GM18520 (cell line): ENCODE measurements around the gene TAF10.
A peak's percentile ranks its signal among the peaks of the same experiment; 100 is the strongest.

Experiments
- ATAC-seq: cut with Tn5 transposase; IDR thresholded peaks from one replicate; pipeline ENCODE4 v1.9.1; 2021; ENCODE audit not compliant: unreplicated experiment

The TAF10 gene

DNA sequence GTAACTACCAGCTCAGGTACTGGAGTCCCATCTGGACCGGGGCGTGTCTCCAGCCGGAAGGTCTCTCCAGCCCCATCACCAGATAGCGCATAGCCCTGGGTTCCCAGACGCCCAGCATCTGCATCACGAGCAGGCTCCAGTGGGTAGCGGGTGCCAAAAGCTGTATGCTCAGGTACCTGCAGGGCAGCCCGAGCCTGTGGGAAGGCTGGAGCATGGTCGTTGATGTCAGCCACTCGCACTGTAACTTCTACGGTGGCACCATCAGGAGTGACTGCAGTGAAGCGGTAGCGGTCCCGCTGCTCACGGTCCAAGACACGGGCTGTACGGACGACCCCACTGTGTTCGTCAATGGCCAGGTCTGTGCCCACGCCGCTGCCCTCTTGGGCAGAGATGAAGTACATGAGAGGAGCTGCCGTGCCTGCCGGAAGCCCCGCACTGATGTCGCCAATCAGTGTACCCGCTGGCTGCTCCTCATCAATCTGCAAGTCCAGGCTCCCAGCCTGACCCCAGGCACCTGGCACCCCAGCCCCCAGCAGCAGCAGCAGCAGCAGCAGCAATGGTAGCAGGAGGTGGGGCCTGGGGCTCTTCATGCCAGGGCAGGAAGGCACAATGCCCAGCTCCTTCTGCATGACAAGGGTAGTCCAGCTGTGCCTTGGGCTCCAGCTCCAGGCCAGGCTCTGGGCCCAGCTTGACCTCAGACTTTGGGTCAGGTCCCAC, 29.1 kb upstream of the TAF10 start:
- ATAC-seq: no peak

DNA sequence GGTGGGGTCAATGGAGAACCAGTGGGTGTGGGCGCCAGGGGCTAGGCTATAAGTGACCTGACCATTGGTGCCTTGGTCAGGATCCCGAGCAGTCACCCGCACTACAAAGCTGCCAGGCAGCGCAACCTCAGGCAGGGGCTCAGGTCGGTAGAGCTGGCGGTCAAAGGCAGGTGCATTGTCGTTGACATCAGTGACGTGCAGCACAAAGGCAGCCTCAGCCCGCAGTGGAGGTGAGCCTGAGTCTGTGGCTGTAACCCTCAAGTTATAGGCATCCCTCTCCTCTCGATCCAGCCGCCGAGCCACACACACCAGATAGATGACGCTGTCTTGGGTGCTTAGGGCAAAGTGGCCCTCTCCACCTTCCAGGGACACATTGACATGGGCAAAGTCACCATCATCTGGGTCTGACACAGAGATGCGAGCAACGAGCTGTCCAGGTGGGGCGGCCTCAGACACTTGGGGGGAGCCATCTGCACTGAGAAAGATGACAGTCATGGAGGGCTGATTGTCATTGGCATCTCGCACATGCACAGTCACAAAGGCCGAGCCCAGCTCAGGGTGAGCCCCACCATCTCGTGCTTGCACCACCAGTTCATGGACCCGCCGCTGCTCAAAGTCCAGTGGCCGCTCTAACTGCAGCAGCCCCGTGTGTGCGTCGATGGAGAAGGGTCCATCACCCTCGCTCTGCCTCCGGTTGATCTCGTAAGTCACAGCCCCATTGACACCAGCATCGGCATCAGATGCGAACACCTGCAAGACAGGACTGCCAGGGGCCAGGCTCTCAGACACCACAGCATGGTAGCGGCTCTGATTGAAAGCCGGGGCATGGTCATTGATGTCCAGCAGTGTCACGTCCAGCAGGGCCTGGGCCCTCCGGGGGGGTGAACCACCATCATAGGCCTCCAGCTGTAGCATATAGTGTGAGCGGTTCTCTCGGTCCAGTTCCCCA, 28.3 kb upstream of the TAF10 start:
- no peak for ATAC-seq

DNA sequence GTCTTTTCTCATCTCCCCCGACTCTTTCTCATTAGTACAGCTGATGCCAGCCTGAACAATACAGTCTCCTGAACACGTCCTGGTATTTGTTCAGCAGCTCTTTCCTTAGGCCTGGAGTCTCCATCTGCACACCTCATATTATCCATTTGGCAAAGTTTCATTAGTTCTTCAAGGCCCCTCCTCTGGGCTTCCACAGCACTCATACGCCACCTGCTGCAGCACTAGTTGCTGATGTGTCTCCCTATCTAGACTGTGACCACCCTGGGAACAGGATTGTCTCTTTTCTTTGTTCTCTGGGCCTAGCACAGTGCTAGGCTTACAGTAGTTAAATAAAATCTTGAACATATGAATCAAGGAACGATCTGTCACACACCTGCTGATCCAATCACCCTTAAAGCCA, 26.4 kb upstream of the TAF10 start:
- ATAC-seq: no peak

DNA sequence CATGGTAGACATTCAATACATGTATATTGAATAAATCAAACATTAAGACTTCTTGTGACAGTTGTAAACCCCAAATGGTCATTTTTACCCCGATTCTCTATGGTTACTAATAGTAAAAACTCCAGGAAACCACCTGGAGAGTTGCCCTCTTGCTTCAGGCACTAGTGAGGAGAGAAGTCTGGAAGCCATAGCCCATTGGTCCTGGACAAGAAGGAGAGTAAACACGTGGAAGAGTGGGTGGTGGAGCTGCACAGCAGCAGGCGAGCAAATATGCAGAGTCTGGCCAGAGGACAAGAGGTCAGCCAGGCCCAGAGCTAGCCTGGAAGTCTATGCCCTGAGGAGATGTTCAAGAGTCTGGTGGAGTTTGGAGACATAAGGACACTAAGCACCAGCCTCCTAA, 25.9 kb upstream of the TAF10 start:
- no peak for ATAC-seq

GRCh38 chr11:6636480-6636879, 24.5 kb upstream of the TAF10 start:
- no peak for ATAC-seq

DNA sequence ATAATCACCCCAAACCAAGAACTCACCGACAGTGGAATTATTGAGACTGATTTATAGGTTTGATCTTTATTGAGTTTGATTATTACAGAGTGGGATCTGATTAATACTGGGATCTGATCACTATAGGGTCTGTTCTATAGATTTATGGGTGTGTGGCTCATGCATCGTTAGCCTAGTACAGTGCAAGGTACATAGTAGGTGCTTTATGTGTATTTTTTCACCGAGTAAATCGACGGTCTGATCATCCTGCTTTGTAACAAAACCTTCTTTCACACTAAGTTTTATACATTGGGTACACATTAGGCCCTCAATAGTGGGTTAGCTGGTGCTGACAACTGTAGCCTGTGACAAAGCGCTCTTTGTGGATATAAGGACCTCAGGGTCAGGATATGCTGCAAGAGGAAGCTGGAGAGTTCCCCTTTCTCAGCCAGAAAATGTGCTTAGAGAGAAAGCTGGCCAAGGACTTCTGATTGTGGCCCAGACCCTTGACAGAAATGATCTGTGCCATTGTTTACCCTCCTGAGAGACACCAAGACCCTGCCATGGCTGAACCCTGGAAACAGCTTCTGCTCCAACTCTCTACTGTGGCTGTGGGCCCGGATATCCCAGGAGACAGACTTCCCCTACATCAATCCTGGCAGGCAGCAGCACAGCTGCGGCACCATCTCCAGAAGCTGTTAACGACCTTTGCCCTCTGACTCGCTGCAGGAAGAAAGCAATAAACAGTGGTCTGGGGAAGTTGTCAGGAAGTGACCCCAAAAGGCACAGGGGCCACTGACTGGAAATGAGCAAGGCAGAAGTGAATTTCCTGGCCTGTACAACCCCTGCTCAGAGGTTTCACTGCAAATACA, 23.3 kb upstream of the TAF10 start:
- no peak for ATAC-seq

DNA sequence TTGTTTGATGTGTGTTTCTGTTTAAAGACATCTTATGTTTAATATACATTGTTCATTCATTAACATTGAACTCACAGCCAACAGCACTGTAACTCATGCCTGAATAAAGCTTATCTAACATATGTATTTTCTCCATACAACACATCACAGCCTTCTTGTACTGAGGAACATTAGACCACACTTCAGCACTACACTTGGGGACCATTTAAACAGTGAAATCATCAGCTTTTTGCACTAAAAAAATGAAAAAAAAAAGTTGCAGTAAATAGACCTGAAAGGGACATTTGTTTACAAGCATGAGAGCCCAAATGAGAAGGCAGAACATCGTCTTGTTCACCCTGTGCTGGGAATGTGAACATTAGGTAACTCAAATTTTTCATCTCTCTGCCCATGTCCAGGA, 22.5 kb upstream of the TAF10 start:
- no peak for ATAC-seq

DNA sequence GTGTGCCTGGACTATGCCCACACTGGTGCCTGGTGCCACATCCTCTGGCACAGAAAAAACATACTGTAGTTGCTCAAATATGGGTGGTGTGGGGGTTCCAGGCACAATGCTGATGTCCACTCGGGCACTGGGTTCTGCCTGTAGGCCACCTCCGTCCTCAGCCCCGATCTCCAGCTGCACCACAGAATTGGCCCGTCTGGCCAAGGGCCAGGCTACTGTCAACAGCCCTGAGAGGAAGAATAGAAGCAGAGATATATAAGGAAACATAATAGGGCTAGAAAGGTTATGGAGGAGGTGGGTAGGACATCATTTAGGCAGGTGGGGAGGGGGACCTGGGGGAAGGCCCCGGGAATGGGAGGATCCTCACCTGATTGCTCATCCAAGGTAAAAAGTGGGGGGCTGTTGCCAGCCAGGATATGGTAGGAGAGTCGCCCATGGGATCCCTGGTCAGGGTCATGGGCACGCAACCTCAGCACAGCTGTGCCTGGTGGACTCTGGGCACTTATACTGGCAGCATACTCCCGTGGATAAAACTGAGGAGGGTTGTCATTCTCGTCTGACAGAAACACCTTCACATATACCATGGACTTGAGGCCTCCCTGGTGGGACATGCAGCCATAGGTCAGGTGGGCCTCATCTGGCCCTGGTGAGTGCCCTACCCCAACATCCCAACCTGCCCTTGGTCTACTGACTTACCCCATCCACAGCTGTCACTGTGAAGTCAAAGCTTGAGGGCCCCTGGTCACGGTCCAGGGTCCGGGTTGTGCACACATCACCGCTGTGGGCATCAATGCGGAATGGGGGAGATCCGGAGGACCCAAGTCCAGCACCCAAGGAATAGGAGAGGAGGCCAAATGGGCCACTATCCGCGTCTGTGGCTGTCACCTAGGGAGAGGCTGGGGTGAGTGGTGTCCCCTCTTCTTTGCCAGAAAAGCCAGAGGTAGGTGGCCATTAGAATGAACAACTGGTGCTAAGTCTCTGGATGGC, 21.7 kb upstream of the TAF10 start:
- ATAC-seq: no peak

GRCh38 chr11:6632116-6633073, 20.4 kb upstream of the TAF10 start:
- no peak for ATAC-seq

GRCh38 chr11:6631361-6631890, 19.4 kb upstream of the TAF10 start:
- ATAC-seq: no peak

GRCh38 chr11:6630632-6631291, 18.7 kb upstream of the TAF10 start:
- ATAC-seq: no peak

GRCh38 chr11:6629892-6630631, 18.0 kb upstream of the TAF10 start:
- ATAC-seq: no peak

DNA sequence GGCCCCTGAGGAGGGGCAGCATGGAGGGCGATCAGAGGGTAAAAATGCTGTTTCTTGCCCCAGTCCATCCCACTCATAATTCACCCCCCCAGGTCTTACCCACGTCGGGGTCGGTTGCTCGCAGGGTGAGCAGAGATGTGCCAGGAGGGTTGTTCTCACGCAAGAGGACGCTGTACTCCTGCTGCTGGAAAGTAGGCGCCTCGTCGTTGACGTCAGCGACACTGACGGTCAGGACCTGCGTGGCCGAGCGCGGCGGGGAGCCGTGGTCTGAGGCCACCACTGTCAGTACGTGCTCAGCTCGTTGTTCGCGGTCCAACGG, 17.5 kb upstream of the TAF10 start:
- no peak for ATAC-seq

DNA sequence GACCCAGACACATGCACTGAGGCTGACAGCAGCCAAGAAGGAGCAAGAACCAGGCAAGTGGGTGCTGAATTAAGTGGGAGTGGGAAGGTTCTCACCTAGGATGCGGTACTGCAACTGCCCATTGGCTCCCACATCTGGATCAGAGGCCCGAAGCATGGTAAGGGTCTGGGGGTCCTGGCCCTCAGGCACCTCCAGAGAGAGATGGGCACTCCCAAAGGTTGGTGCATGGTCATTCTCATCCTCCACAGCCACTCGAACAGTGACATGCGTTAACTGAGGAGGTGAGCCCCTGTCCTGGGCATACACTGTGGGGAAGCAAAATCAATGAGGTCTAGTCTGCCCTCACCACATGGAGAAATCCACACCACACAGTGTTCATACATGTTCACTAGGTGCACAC, 16.5 kb upstream of the TAF10 start:
- no peak for ATAC-seq

- ATAC-seq: peak; percentile 80
Observed at GRCh38 chr11:6627762-6628241, 15.8 kb upstream of the TAF10 start.

DNA sequence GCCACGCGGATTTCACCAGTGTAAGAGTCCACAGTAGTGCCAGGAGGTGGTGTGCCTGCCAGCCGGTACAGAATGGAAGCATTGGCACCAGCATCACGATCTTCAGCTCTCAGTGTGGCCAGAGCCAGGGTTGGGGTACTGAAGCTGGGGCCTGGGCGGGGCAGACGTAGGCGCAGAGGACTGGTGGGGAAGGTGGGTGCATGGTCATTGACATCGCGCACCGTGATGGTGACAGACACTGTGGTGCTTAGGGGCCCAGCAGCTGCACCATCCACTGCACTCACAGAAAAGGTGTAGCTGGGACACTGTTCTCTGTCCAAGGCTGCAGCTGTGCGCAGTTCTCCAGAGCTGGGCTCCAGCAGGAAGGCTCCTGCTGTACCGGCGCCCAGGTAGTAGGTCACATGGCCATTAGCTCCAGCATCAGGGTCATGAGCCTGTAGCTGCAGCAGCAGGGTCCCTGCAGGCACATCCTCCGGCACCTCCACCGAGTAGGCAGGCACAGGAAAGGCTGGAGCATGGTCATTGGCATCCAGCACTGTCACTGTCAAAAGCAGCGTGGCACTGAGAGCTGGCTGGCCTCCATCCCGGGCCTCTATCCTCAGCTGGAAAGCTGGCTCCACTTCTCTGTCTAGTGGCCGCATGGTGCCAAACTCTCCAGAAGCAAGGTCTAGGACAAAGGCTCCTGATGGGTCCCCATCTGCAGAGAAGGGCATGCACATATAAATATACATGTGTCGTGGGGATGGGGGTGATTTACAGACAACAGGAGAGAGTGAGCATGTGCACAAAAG, 15.2 kb upstream of the TAF10 start:
- no peak for ATAC-seq
